COLO668 (cell line): ENCODE data around the gene RNF214.

Experiments used
- DNase-seq: peaks from one replicate; lab custom pipeline; 2025; ENCODE audit not compliant: unreplicated experiment; lab: John Stamatoyannopoulos, UW

Gene RNF214

DNA sequence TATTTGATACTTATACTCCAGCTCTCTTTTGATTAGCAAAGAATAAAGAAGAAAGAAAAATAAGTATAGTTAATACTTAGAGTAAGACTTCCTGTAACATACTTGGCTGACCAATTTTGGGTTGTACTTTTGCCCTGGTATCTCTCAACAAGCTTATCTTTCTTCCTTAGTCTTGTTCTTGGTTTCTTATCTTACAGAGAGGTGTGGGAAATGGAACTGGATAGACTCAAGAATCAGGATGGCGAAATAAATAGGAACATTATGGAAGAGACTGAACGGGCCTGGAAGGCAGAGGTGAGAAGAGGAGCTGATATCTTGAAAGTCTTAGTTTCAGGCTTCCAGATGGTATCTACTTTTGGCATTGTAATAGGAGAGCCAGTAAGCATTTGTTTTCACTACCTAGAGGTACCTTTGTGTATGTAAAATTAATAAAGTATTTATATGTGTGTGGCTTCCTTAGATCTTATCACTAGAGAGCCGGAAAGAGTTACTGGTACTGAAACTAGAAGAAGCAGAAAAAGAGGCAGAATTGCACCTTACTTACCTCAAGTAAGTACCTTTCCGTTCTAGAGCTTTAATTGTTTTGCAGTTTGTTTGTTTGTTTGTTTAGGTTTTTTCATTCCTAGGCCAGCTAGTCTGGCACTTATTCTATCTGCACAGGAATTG lies 47.4 kb downstream of the RNF214 start:
- DNase-seq: no peak

DNA sequence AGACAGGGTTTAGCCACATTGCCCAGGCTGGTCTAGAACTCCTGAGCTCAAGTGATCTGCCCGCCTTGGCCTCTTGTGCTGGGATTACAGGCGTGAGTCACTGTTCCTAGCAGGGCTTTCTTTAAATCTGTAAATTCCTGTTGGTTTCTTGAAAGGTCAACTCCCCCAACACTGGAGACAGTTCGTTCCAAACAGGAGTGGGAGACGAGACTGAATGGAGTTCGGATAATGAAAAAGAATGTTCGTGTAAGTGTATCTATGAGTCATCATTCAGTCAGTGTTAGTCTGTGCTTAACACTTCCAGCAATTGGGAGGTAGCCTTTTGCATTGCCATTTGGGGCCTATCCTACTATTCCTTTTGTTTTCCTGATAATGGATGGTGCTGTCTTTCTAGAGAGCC lies 48.7 kb downstream of the RNF214 start:
- no peak for DNase-seq

DNA sequence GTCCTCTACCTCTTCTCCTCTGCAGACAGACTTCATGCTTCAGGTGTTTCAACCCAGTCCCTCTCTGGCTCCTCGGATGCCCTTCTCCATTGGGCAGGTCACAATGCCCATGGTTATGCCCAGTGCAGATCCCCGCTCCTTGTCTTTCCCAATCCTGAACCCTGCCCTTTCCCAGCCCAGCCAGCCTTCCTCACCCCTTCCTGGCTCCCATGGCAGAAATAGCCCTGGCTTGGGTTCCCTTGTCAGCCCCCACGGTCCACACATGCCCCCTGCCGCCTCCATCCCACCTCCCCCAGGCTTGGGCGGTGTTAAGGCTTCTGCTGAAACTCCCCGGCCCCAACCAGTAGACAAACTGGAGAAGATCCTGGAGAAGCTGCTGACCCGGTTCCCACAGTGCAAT lies 49.4 kb downstream of the RNF214 start:
- DNase-seq: no peak

GRCh38 chr11:117282956-117283355 lies 50.5 kb downstream of the RNF214 start:
- DNase-seq: no peak

- DNase-seq: no peak
Observed at GRCh38 chr11:117284053-117284452, 51.6 kb downstream of the RNF214 start.

DNA sequence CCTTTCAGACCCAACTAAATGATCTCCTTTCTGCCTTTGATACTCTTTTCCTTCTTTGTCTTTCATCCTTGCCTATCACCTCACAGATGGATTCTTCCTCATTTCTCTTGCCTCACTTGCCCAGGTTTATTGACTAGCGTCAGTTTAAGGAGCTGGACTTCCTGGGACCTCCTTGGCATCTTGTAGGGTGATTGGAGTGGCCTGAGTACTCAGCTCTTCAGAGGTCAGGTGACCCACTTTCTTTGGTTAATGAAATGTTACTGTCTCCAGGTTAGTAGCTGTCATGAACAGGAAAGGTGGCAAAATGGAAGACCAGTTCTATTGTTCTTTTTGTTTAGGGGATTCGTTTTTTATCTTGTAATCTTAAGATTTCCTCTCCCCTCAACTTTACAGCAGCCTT lies 54.1 kb downstream of the RNF214 start:
- DNase-seq: no peak

DNA sequence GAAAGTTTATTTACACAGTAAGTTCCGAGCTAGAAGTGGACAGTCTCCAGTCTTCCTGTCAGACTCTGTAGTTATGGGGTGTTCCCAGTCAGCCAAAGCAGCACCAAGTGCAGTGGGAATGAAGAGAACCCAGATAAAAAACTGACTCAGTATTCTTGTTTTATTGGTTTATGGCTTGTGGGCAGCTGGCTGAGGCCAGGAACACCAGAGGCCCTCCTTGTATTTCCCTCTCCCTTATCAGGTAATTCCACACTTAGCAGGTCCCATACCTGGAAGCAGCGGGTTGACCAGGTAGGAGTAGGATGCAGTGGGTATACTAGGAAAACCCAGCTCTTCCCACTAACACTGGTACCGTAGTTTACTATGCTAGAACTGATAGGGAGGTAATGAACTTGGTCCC lies 55.2 kb downstream of the RNF214 start:
- no peak for DNase-seq

DNA sequence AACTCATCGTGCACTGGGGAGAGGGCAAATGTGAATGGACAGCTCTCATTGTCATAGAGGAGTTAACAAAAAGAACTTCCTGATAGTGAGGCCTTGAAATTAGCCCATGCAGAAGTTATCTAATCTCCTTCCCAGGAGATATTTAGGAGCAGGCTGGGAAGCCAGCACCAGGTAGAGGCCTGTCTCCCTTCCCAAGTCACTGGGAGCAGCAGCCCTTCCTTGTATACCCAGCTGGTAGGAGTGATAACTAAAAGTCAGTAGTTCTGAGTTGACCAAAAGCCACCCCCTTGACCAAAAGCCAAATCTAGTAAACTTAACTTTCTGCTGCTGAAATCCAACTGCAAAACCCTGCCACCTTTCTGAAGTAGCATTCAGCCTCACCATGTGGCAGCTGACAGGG lies 57.3 kb downstream of the RNF214 start:
- DNase-seq: no peak

DNA sequence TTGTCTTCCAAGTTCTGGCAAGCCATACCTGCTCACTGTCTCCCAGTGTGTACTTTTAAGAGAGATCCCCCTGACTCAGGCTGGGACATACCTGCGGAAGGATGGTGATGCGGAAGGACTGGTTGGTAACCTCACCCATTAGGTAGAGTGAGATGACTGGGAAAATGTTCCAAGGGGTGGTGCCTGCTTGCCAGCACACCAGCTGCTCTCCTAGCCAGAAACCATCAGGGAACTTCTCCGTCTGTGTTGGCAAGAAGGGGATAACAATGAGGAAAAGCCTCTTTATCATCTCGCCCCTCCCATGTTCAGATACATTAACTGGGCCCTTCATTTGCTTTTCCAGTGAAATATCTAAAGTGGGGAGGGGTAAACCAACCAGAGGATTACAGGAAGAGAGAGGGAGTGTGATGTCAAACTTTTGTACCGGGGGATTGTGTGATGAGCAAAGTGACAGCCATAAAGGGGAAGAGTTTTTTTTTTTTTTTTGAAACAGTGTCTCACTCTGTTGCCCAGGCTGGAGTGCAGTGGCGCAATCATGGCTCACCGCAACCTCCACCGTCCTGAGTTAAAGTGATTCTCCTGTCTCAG lies 58.4 kb downstream of the RNF214 start, which contains the start of gene BACE1-AS:
BACE1-AS (plus strand) TSS at position 538 of the 588 bp plus-strand sequence.
- no peak for DNase-seq

DNA sequence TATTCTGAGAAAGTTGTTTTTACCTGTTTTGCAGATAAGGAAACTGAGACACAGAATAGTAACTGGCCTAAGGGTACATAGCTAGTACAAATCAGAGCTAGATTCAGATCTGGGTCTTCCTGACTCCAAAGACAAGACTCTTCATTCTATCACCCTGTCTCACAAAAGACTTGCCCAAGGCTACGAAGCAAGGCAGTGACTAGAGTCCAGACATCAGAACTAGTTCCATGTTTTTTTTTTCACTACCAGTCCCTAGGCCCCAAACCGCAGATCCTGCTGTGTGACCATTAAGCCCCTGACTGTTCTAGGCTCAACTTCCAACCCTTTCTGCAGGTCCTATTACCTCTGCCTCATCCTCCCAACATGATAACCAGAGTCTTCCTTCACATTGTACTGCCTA lies 60.1 kb downstream of the RNF214 start:
- no peak for DNase-seq

GRCh38 chr11:117295438-117296137 lies 63.1 kb downstream of the RNF214 start:
- DNase-seq: no peak

GRCh38 chr11:117296881-117297280 lies 64.4 kb downstream of the RNF214 start:
- DNase-seq: no peak

- DNase-seq: no peak
Observed at GRCh38 chr11:117298195-117298594, 65.7 kb downstream of the RNF214 start.

DNA sequence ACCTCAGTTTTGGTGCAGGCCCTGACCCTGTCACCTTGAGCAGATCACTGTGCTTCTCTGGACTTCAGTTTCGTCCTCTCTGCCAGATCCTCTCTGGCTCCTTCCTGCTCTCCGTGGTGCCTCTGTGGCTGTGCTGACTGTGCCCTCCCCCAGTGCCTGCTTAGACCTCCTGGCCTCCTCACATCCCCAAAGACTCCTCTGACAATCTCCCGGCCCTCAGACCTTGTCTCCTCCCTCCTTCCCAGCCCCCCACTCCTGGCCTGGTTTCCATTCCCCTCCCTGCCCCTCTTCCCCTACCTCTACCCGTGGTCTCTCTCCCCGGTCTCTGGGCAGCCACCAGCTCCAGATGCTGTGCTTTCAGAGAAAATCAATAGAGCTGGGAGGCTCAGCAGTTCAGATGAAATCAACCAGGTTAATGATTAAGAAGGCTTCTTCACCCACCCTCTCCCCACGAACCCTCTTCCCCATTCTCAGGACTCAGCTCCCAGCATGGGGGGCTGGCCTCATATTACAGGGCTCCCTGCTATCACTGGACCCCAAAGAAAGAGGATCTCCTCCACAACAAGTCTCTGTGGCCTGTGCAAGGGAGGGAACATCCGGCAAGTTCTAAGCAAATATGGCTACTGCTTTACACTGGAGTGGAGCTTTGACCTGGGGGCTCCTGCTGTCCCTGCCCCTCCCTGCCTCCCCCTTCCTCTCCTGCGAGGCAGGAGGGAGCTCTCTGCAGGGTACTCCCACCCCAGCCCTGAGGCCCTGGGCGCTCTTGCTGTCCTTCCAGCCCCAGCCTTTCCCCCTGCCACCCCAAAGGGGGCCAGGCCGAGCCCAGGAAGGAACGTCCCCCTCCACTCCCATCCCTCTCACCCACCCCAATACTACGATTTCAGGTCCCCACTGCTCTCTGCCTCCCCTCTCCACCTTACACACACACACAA lies 67.1 kb downstream of the RNF214 start:
- DNase-seq: peak; percentile 83

DNA sequence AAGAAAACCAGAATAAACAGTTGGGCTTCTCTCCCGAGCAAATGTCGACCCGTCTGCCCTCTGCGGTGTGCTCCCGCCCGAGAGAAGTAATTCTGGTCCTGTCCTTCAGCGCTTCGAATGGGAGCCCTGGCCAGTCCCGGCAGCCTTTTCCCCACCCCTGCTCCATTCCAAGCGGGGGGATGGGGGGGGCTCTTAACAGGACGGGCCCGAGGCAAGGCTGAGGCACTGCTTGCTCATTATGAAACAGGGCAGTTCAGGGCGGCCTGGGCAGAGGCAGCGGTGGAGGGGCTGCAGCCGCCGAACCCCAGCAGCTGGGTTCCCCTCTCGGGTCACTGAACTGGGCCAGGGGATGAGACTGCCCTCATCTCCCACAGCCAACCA lies 67.8 kb downstream of the RNF214 start:
- DNase-seq: peak; percentile 75

DNA sequence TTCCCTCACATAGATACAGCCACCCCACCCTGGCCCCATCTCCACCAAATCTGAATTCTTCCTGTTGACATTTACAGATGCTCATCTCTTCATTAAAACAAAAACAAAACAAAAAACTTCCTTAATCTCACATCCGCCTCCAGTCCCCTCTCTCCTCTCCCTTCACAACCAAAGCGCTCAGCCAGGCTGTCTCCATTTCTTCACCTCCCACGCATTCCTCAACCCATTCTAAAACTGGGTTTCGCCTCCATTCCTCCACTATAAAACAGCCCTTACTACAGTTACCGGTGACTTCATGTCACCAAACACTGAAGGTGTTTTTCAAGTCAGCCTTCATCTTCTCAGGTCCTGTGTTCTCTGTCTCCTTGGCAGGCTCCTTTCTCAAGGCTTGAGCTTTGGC lies 68.3 kb downstream of the RNF214 start:
- DNase-seq: no peak

GRCh38 chr11:117302228-117302627 lies 69.8 kb downstream of the RNF214 start:
- DNase-seq: no peak

DNA sequence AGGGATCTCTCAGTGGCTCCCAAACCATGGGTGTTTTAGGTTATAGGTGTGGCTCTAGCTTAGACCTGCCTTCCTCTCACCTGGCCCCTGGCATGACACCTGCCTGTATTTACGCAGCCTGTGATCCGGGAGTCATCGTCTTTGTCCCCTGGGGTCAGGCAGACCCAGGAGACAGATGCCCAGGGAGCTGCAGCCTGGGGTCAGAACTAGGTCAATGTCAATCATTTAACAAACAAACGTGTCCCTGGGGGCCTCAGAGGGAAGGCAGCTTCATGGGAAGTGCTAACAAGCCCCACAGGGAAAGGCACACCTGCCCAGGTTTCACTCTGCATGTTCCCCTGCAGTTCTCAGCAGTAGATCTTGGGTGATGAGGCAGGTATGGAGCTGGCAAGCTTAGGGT lies 70.6 kb downstream of the RNF214 start:
- DNase-seq: peak; percentile 84

DNA sequence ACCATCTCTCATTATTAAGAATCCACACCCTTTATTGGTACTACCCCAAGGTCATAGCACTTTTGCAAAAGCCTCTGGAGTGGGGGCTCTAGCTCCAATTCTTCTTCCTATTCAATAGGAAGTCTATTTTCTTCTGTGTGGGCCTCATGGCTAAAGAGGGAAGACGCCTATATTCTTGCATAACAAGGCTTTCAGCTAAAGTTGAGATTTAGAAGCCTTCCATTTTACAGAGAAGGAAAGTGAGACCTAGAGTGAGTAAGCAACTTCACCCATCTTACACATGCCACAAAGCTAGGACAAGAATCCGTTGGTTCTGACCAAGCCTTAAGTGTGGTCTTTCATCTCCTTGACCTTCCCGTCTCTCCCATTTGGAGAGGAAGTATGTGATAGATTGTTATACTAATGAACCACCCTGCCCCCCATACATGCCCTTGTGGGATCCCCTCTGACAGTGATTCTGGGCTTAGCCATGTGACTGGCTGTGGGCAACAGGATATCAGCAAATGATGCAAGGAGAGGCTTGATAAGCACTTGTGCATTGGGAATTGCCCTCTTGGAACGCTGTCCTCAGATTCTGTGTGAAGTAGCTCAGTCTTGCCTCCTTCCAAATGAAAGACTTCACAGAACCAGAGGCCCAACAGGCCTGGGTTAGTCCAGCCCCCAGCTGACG lies 71.3 kb downstream of the RNF214 start:
- DNase-seq: no peak

- DNase-seq: no peak
Observed at GRCh38 chr11:117305145-117305544, 72.7 kb downstream of the RNF214 start.

GRCh38 chr11:117309310-117309709 lies 76.8 kb downstream of the RNF214 start:
- no peak for DNase-seq
